Fibroblast of skin of left biceps (primary cell): ENCODE results near the gene RBM18.

ENCODE experiments used
- DNase-seq, 2 experiments: peaks; one replicate each; pipeline ENCODE4 v3.0.0-alpha.2; 2013; ENCODE audit warnings: low read depth in 2 of 2

RBM18 gene

GRCh38 chr9:122204491-122204890 lies 60.1 kb downstream of the RBM18 start:
- DNase-seq = no peak

- no peak for DNase-seq
Measured at GRCh38 chr9:122204055-122204454, 60.6 kb downstream of the RBM18 start.

GRCh38 chr9:122202111-122202510 lies 62.5 kb downstream of the RBM18 start:
- DNase-seq = no peak

- no peak for DNase-seq
Measured at GRCh38 chr9:122201641-122202040, 63.0 kb downstream of the RBM18 start.

- DNase-seq = peak in 1 of 2 experiments; percentile 12
Measured at GRCh38 chr9:122200960-122201595, 63.6 kb downstream of the RBM18 start.

- no peak for DNase-seq
Measured at GRCh38 chr9:122197882-122198281, 66.8 kb downstream of the RBM18 start.

- no peak for DNase-seq
Measured at GRCh38 chr9:122197426-122197825, 67.2 kb downstream of the RBM18 start.

- DNase-seq = no peak
Measured at GRCh38 chr9:122195875-122196274, 68.8 kb downstream of the RBM18 start.

- DNase-seq = no peak
Measured at GRCh38 chr9:122193651-122194050, 71.0 kb downstream of the RBM18 start.

- no peak for DNase-seq
Measured at GRCh38 chr9:122192914-122193525, 71.6 kb downstream of the RBM18 start.

GRCh38 chr9:122192261-122192875 lies 72.3 kb downstream of the RBM18 start:
- DNase-seq = no peak

- no peak for DNase-seq
Measured at GRCh38 chr9:122191584-122191983, 73.1 kb downstream of the RBM18 start.

- DNase-seq = no peak
Measured at GRCh38 chr9:122190597-122191381, 73.9 kb downstream of the RBM18 start.

GRCh38 chr9:122188369-122188768 lies 76.3 kb downstream of the RBM18 start:
- DNase-seq = no peak
